H1 (cell line): ENCODE data around the gene SART1. TPM values are rescaled to one million over a fixed set of nuclear protein-coding genes. Genes with fewer than 3 reads are reported as not detected.

ENCODE experiments used
- CTCF ChIA-PET: fragments of 300-600 bp; sonication (Branson Sonifier 250); formaldehyde crosslinking; loops from one replicate; lab custom pipeline; 2021; ENCODE audit not compliant: partially characterized antibody; lab: Charles Lee
- POLR2A ChIA-PET: fragments of 300-600 bp; sonication (Branson Sonifier 250); formaldehyde crosslinking; loops from one replicate; lab custom pipeline; 2021; ENCODE audit warnings: inconsistent platforms; ENCODE audit not compliant: partially characterized antibody; lab: Charles Lee
- DNase-seq, 2 experiments: peaks; one replicate each; pipeline versions ENCODE4 v3.0.0 to v3.0.0-alpha.2; 2010 to 2022; ENCODE audit warnings: low spot score in 2 of 2, low read depth in 1 of 2, mixed read lengths in 1 of 2
- FAIRE-seq: peaks from 2 replicates; lab custom pipeline; 2011; peaks lifted over from hg19 to GRCh38; lab: Jason Lieb, UNC
- H2AFZ ChIP-seq: 2 replicates; pipeline ENCODE4 v1.8.1; 2012; ENCODE audit warnings: low read length, inconsistent platforms
- H2AK5ac ChIP-seq: 2 replicates; pipeline ENCODE4 v1.6.1; 2013; ENCODE audit warnings: low read depth, low read length
- H2BK120ac ChIP-seq: replicated peaks from 2 replicates; pipeline ENCODE3; 2013; ENCODE audit warnings: low read depth, low read length, inconsistent platforms
- H2BK12ac ChIP-seq: 2 replicates; pipeline ENCODE4 v1.6.1; 2013; ENCODE audit warnings: low read depth, low read length
- H2BK15ac ChIP-seq: 2 replicates; pipeline ENCODE4 v1.6.1; 2013; ENCODE audit warnings: low read length
- H2BK20ac ChIP-seq: 2 replicates; pipeline ENCODE4 v1.6.1; 2013; ENCODE audit warnings: low read length
- H2BK5ac ChIP-seq: 2 replicates; pipeline ENCODE4 v1.6.1; 2013; ENCODE audit warnings: low read depth, low read length
- H3K14ac ChIP-seq: 2 replicates; pipeline ENCODE4 v1.6.1; 2013; ENCODE audit warnings: inconsistent platforms; ENCODE audit not compliant: insufficient read length
- H3K18ac ChIP-seq: 2 replicates; pipeline ENCODE4 v1.6.1; 2013; ENCODE audit warnings: low read length; ENCODE audit errors: extremely low read depth
- H3K23ac ChIP-seq: 2 replicates; pipeline ENCODE4 v1.6.1; 2013; ENCODE audit warnings: inconsistent platforms; ENCODE audit not compliant: insufficient read length
- H3K23me2 ChIP-seq: 2 replicates; pipeline ENCODE4 v1.6.1; 2013; ENCODE audit warnings: low read depth, low read length
- H3K27ac ChIP-seq: 2 replicates; pipeline ENCODE4 v1.6.1; 2011; ENCODE audit warnings: low read depth, low read length, inconsistent platforms
- H3K27me3 ChIP-seq, 4 experiments: replicated peaks in 1 of 4; 1 replicate in 1 of 4; 2 replicates in 3 of 4; pipeline versions ENCODE4 v1.6.1 to v1.8.1; 2011 to 2013; ENCODE audit warnings: low read length in 3 of 4, mild to moderate bottlenecking in 3 of 4, inconsistent platforms in 2 of 4, mixed read lengths in 2 of 4, moderate library complexity in 1 of 4; ENCODE audit not compliant: control insufficient read depth in 3 of 4, insufficient read depth in 3 of 4; ENCODE audit errors: extremely low read depth in 1 of 4
- H3K36me3 ChIP-seq, 4 experiments: 2 replicates each; pipeline versions ENCODE4 v1.6.1 to v1.8.1; 2011 to 2013; ENCODE audit warnings: mild to moderate bottlenecking in 4 of 4, low read length in 3 of 4, moderate library complexity in 2 of 4, control low read depth in 1 of 4, inconsistent platforms in 1 of 4; ENCODE audit not compliant: insufficient read depth in 4 of 4, control insufficient read depth in 2 of 4
- H3K4ac ChIP-seq: replicated peaks from 2 replicates; pipeline ENCODE3; 2013; ENCODE audit warnings: low read length, low read depth, mixed read lengths, inconsistent platforms; ENCODE audit not compliant: insufficient read length
- H3K4me1 ChIP-seq, 4 experiments: replicated peaks in 1 of 4; 1 replicate in 1 of 4; 2 replicates in 3 of 4; pipeline versions ENCODE4 v1.6.1 to v1.8.1; 2011 to 2013; ENCODE audit warnings: low read length in 3 of 4, inconsistent platforms in 2 of 4, mixed read lengths in 1 of 4; ENCODE audit not compliant: insufficient read depth in 4 of 4, control insufficient read depth in 3 of 4
- H3K4me2 ChIP-seq, 2 experiments: 2 replicates each; pipeline versions ENCODE4 v1.6.1 to v1.8.1; 2011 to 2013; ENCODE audit warnings: low read depth in 2 of 2, low read length in 2 of 2, control low read depth in 1 of 2, inconsistent platforms in 1 of 2, mild to moderate bottlenecking in 1 of 2; ENCODE audit not compliant: insufficient read depth in 1 of 2
- H3K4me3 ChIP-seq, 4 experiments: fragments of 200-600, 300-600 bp in 1 of 4; sonication (generic), shearing (Covaris generic), sonication (Bioruptor Twin) in 1 of 4; 2 replicates each; pipeline versions ENCODE4 v1.5.1 to v1.8.1; 2011 to 2016; ENCODE audit warnings: low read length in 4 of 4, low read depth in 3 of 4, control low read depth in 2 of 4, inconsistent platforms in 2 of 4, mild to moderate bottlenecking in 2 of 4, mixed read lengths in 1 of 4, moderate library complexity in 1 of 4; ENCODE audit not compliant: insufficient read depth in 2 of 4; ENCODE audit errors: extremely low read depth in 1 of 4
- H3K56ac ChIP-seq: replicated peaks from 2 replicates; pipeline ENCODE3; 2013; ENCODE audit warnings: low read depth, mild to moderate bottlenecking, mixed read lengths, low read length, inconsistent platforms; ENCODE audit not compliant: insufficient read length
- H3K79me1 ChIP-seq: 2 replicates; pipeline ENCODE4 v1.6.1; 2013; ENCODE audit warnings: low read depth, low read length, control low read depth
- H3K79me2 ChIP-seq, 2 experiments: 2 replicates each; pipeline versions ENCODE4 v1.6.1 to v1.8.1; 2012 to 2013; ENCODE audit warnings: low read length in 2 of 2, mild to moderate bottlenecking in 2 of 2, inconsistent platforms in 1 of 2; ENCODE audit not compliant: insufficient read depth in 2 of 2, control insufficient read depth in 1 of 2
- H3K9ac ChIP-seq, 4 experiments: replicated peaks in 1 of 4; 1 replicate in 1 of 4; 2 replicates in 3 of 4; pipeline versions ENCODE4 v1.6.1 to v1.8.1; 2011 to 2013; ENCODE audit warnings: low read depth in 3 of 4, low read length in 3 of 4, control low read depth in 2 of 4, mild to moderate bottlenecking in 2 of 4, moderate library complexity in 2 of 4, inconsistent platforms in 1 of 4; ENCODE audit errors: extremely low read depth in 1 of 4
- H3K9me3 ChIP-seq, 2 experiments: 2 replicates each; pipeline versions ENCODE4 v1.6.1 to v1.8.1; 2012 to 2013; ENCODE audit warnings: mild to moderate bottlenecking in 2 of 2, moderate library complexity in 2 of 2, control low read depth in 1 of 2, inconsistent platforms in 1 of 2, low read depth in 1 of 2, low read length in 1 of 2, mixed read lengths in 1 of 2; ENCODE audit not compliant: insufficient read depth in 2 of 2
- H4K20me1 ChIP-seq, 2 experiments: replicated peaks in 1 of 2; 2 replicates each; pipeline versions ENCODE3 to v1.8.1; 2011 to 2013; ENCODE audit warnings: inconsistent platforms in 2 of 2, low read length in 2 of 2, mild to moderate bottlenecking in 1 of 2; ENCODE audit not compliant: insufficient read depth in 2 of 2, control insufficient read depth in 1 of 2
- H4K5ac ChIP-seq: 2 replicates; pipeline ENCODE4 v1.6.1; 2013; ENCODE audit warnings: low read length, low read depth, mixed read lengths, inconsistent platforms; ENCODE audit not compliant: insufficient read length
- H4K8ac ChIP-seq: 2 replicates; pipeline ENCODE4 v1.8.0; 2013; ENCODE audit warnings: mild to moderate bottlenecking, moderate library complexity, low read length, inconsistent platforms; ENCODE audit not compliant: insufficient read depth; ENCODE audit errors: extremely low read depth
- H4K91ac ChIP-seq: replicated peaks from 2 replicates; pipeline ENCODE3; 2013; ENCODE audit warnings: low read length, mixed read lengths, inconsistent platforms; ENCODE audit not compliant: insufficient read length
- CBX5 ChIP-seq: fragments of 300-800, 300-1000 bp; sonication (generic); IDR thresholded peaks from 2 replicates; pipeline ENCODE4 v1.7.1; 2016; ENCODE audit warnings: antibody characterized with exemption, low read length, low read depth
- CREB1 ChIP-seq: IDR thresholded peaks from 2 replicates; pipeline ENCODE4 v1.6.1; 2012; ENCODE audit warnings: inconsistent platforms
- JUN ChIP-seq: IDR thresholded peaks from 2 replicates; pipeline ENCODE4 v1.6.1; 2011; ENCODE audit warnings: low read depth, mild to moderate bottlenecking, improper control_type of control experiment, low read length
- KDM5A ChIP-seq: fragments of 200-600 bp; IDR thresholded peaks from 2 replicates; pipeline ENCODE4 v1.7.1; 2012; ENCODE audit warnings: mild to moderate bottlenecking, low read length, inconsistent platforms, mixed read lengths
- MAX ChIP-seq: IDR thresholded peaks from 2 replicates; pipeline ENCODE4 v1.6.1; 2012; ENCODE audit warnings: inconsistent platforms
- NRF1 ChIP-seq: IDR thresholded peaks from 2 replicates; pipeline ENCODE4 v1.6.1; 2011; ENCODE audit warnings: mild to moderate bottlenecking, low read depth, low read length, improper control_type of control experiment
- POLR2A ChIP-seq, 2 experiments: IDR thresholded peaks; 1 replicate in 1 of 2; 2 replicates in 1 of 2; pipeline ENCODE4 v1.6.1; 2011; ENCODE audit warnings: low read depth in 2 of 2, low read length in 2 of 2, mild to moderate bottlenecking in 2 of 2; ENCODE audit errors: control extremely low read depth in 1 of 2
- SP2 ChIP-seq: IDR thresholded peaks from 2 replicates; pipeline ENCODE4 v1.6.1; 2012; ENCODE audit warnings: mild to moderate bottlenecking, low read length, inconsistent platforms
- TEAD4 ChIP-seq: IDR thresholded peaks from 2 replicates; pipeline ENCODE4 v1.6.1; 2012; ENCODE audit warnings: low read depth, low read length, inconsistent platforms, mixed read lengths
- WGBS, 2 experiments: shearing (Covaris generic) in 1 of 2; methylation state at CpG; one replicate each; pipeline versions ENCODE4 v1.1.6 to v1.1.7; 2013 to 2015; ENCODE audit warnings: low lambda C conversion rate in 2 of 2, mixed read lengths in 2 of 2, inconsistent platforms in 1 of 2, low coverage in 1 of 2, missing lambda C conversion rate in 1 of 2; ENCODE audit not compliant: insufficient replicate concordance in 2 of 2, insufficient coverage in 1 of 2, insufficient read length in 1 of 2; ENCODE audit errors: extremely low coverage in 1 of 2, missing lambda C conversion rate in 1 of 2; 5-methylcytosine and 5-hydroxymethylcytosine counted together
- long read RNA-seq, 2 experiments: library from RNA in 1 of 2; library from capped mRNA in 1 of 2; stranded (forward); transcript quantifications; one replicate each; pipeline ENCODE4 v2.0.0, GENCODE V29; 2021; ENCODE audit warnings: inconsistent platforms in 1 of 2
- polyA minus RNA-seq, 3 experiments: library from RNA; depleted of rRNA, polyadenylated mRNA; stranded (reverse); fragments of >200 nt; gene quantifications; 1 replicate in 2 of 3; 2 replicates in 1 of 3; pipeline ENCODE4 v1.2.3, GENCODE V29; 2011
- polyA plus RNA-seq, 7 experiments: library from polyadenylated mRNA; depleted of rRNA in 3 of 7; stranded (reverse) in 5 of 7; unstranded in 2 of 7; fragments of >200 nt in 5 of 7; fragments of 200-250 nt in 2 of 7; gene quantifications; 1 replicate in 5 of 7; 2 replicates in 1 of 7; 4 replicates in 1 of 7; pipeline versions ENCODE4 v1.2.1 to v1.2.3, GENCODE V29; 2011 to 2013; ENCODE audit warnings: missing spikeins in 2 of 7, mixed read lengths in 2 of 7
- total RNA-seq: library from RNA; stranded (reverse); fragmentation: NEBNext Ultra II Directional; extraction: Animal tissue kit (Norgen Biotek cat#: 25700); gene quantifications from 2 replicates; pipeline ENCODE4 v1.2.1, GENCODE V29; 2021

SART1 gene
- total RNA-seq (46.1 and 48.5 TPM in 2 replicates), polyA plus RNA-seq (2011; rRNA removed) (9.7 and 22.4 TPM in 2 replicates), polyA minus RNA-seq (2011; rRNA and poly(A)+ RNA removed) (4.5 and 11.0 TPM in 2 replicates)
- polyA plus RNA-seq (2011; cell fraction: cytosol; rRNA removed), result 19.6 TPM
- polyA plus RNA-seq (2011; cell fraction: nucleus; rRNA removed), result 45.1 TPM
- polyA plus RNA-seq (2012, experiment 1 of 2), result 56.4 to 71.5 TPM (median 64.2 TPM) in 4 replicates
- polyA plus RNA-seq (2012, experiment 2 of 2), result 25.3 TPM
- 38.5 TPM for polyA plus RNA-seq (2013, experiment 1 of 2)
- 42.5 TPM for polyA plus RNA-seq (2013, experiment 2 of 2)
- polyA minus RNA-seq (2011; cell fraction: cytosol; rRNA and poly(A)+ RNA removed), result 14.8 TPM
- 14.4 TPM for polyA minus RNA-seq (2011; cell fraction: nucleus; rRNA and poly(A)+ RNA removed)
- long read RNA-seq, experiment 1, partial matches to known transcripts, result 8 of 12 reads
- long read RNA-seq, experiment 1, other reads (novel, unspliced or antisense), result 2 of 12 reads
- long read RNA-seq, experiment 2, partial matches to known transcripts, result 1 of 1 reads
- long read RNA-seq, experiment 2, other reads (novel, unspliced or antisense), result 0 of 1 reads

- no peaks in the 10 kb centered on the region for H3K9me3 ChIP-seq
- peaks cover 11 to 21% of the 10 kb centered on the region in 2 experiments for H3K79me2 ChIP-seq
- H3K4me1 ChIP-seq, result peaks cover 0 to 14% (median 3%) of the 10 kb centered on the region in 4 experiments; a peak in 5 of 7 replicates
- ChIA-PET CTCF (interaction anchor here (0.6 to 2.2 kb wide), 7 partner anchors 15 to 177 kb away, joined by 3 to 7 read pairs (median 3); partner anchors contain the start of genes CCDC85B and FIBP), POLR2A (interaction anchor here (0.7 to 1.6 kb wide), 14 partner anchors 8 to 108 kb away, joined by 3 to 5 read pairs (median 3); partner anchors contain the start of gene MUS81)
- 2% methylated on average over 71 of the region's 97 CpGs; no CpG with 5 or more reads in 1 of the 2 experiments for WGBS, 2 experiments
- peak within 1 kb of the TSS; percentile 23; the same call in 1 of the 2 replicates for H2AFZ ChIP-seq
- FAIRE-seq (peak; percentile 69), DNase-seq (peak; percentile 92 to 96)
- H3K14ac ChIP-seq, result no peak within 1 kb of the TSS
- H2BK20ac ChIP-seq, result no peak within 1 kb of the TSS
- peaks cover 8 to 23% (median 16%) of the 10 kb centered on the region in 4 experiments for H3K36me3 ChIP-seq
- peak within 1 kb of the TSS; percentile 96 for H4K8ac ChIP-seq
- H3K4me2 ChIP-seq, result peak within 1 kb of the TSS; percentile 71 to 91
- H2BK120ac ChIP-seq, result no peak within 1 kb of the TSS
- H3K23ac ChIP-seq, result no peak within 1 kb of the TSS
- H2BK5ac ChIP-seq, result peak within 1 kb of the TSS; percentile 88
- no peak within 1 kb of the TSS for H2BK15ac ChIP-seq
- H4K5ac ChIP-seq, result peak within 1 kb of the TSS; percentile 54
- H3K79me1 ChIP-seq, result peaks cover 9% of the 10 kb centered on the region
- peaks cover 14% of the 10 kb centered on the region; the same call in 1 of the 2 replicates for H3K23me2 ChIP-seq
- H4K91ac ChIP-seq, result no peak within 1 kb of the TSS
- H4K20me1 ChIP-seq, result peaks cover 1 to 9% of the 10 kb centered on the region in 2 experiments
- H3K18ac ChIP-seq, result peak within 1 kb of the TSS; percentile 71
- H2AK5ac ChIP-seq, result no peak within 1 kb of the TSS
- H3K9ac ChIP-seq, result peak within 1 kb of the TSS; percentile 78 to 88 (median 86)
- H3K4me3 ChIP-seq, result peak within 1 kb of the TSS; percentile 80 to 92 (median 88)
- H3K56ac ChIP-seq, result no peak within 1 kb of the TSS
- H3K27ac ChIP-seq, result peak within 1 kb of the TSS; percentile 72
- H2BK12ac ChIP-seq, result peak within 1 kb of the TSS; percentile 44
- H3K4ac ChIP-seq, result peak within 1 kb of the TSS; percentile 67
- no peaks in the 10 kb centered on the region for H3K27me3 ChIP-seq
- TF ChIP-seq MAX, result peak; percentile 11; the same call in 1 of the 2 replicates
- peak; percentile 93 for TF ChIP-seq NRF1
- TF ChIP-seq TEAD4, result no peak
- no peak for TF ChIP-seq JUN
- peak; percentile 57 for TF ChIP-seq KDM5A
- TF ChIP-seq SP2, result no peak
- peak; percentile 63; the same call in 1 of the 2 replicates for TF ChIP-seq CREB1
- TF ChIP-seq POLR2A (IDR thresholded peaks at IDR 0.05; ENCODE audit: control extremely low read depth in 1 of 2, low read depth in 2 of 2, low read length in 2 of 2), result peak in 1 of 2 experiments; percentile 86; a peak in 2 of 3 replicates
- TF ChIP-seq CBX5, result no peak
These were observed at the start of gene SART1 for GRCh38 chr11:65961267-65962140. Gene SART1, plus strand, starts transcription at chr11:65961734. Its CDS starts 47 bp downstream, at chr11:65961781.
